ENCODE data around the gene GNB1L.

The GNB1L gene

GRCh38 chr22:19808873-19809478 is 45.7 kb downstream of the GNB1L start:
- TF ChIP-seq POLR2A (IDR thresholded peaks at IDR 0.05; ENCODE audit: low read depth, low read length) = no peak
- DNase-seq (ENCODE audit: insufficient read length, low spot score) = no peak
- no peak for FAIRE-seq

GRCh38 chr22:19807914-19808872 is 46.5 kb downstream of the GNB1L start:
- FAIRE-seq (no peak), DNase-seq (ENCODE audit: insufficient read length, low spot score) (no peak)
- no peak for TF ChIP-seq POLR2A (IDR thresholded peaks at IDR 0.05; ENCODE audit: low read depth, low read length)

DNA sequence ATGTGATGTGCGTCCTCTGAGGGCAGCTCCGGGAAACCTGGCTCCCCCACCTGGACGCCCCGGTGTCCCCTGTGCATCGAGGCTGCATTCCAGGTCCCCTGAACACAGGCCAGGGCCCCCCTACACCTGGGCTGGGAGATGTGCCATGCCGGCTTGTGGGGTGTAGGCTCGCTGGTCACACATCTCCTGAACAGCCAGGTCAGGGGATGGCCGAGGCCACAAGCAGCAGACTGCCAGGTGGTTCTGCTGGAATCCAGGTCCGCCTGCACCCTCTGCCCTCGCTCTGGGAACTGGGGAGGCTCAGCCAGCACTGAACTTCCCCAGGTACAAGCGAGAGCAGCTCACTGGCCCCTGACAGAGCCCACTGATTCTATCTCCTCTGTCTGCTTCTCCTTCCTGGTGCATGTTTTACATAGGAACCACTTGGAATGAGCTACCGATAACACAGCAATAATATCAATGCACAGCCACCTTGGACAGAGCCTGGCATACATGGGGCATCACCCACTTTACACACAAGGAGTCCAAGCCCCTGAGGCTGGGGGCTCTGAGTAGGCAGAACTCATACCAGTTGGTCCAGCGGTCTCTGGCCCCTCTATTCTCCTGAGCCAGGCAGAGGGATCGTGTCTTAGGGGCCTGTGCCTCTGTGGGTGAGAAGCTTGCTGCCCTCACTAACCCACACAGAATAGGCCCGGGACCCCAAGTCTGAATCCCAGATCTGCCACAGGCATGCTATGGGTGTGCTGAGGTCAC is 47.3 kb downstream of the GNB1L start:
- FAIRE-seq (no peak), DNase-seq (ENCODE audit: insufficient read length, low spot score) (no peak)
- no peak for TF ChIP-seq POLR2A (IDR thresholded peaks at IDR 0.05; ENCODE audit: low read depth, low read length)

DNA sequence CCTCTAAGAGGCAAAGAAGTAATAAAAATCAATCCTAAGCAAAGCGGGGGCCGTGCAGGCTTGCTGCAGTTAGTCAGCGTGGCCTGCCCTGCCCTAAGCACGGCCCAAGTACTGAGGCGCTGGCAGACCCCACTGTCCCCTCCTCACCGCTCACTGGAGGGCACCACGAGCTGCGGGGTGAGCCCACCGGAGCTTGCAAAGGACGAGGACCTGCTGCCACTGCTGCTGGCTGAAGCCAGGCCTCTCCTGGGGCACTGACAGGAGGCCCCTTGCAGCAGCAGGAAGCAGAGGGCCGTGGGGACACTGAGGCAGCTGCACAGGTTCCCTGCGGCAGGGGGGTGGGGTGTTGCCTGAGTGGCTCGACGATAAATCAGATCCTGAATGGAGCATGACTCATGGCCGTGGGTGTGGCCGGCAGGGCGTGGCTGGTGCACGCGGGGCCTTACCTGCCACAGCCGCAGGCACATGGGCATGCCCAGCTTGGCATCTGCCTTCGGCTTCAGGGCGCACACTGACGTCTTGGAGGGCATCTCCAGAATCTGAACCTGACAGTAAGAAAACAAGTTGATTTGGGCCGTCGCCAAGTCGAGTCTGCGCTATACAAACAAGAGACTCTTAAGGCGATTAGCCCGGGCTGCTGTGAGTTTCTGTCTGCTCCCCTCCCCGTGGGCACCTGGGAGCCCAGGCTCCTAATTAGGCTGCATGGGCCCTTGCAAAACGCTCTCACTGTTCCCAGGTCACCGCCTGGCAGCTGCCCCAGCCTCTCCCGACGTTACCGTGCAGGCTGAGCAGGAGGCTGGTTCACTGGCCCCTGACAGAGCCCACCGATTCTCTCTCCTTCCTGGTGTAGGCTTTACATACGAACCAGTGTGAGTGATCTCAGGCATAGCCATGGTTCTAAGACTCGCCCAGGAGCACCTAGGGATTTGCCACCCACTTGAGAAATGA is 48.2 kb downstream of the GNB1L start:
- DNase-seq (ENCODE audit: insufficient read length, low spot score) (peak; percentile 46), FAIRE-seq (no peak)
- no peak for TF ChIP-seq POLR2A (IDR thresholded peaks at IDR 0.05; ENCODE audit: low read depth, low read length)

GRCh38 chr22:19805821-19806212 is 48.9 kb downstream of the GNB1L start:
- DNase-seq (ENCODE audit: insufficient read length, low spot score) (peak; percentile 34), FAIRE-seq (no peak)
- no peak for TF ChIP-seq POLR2A (IDR thresholded peaks at IDR 0.05; ENCODE audit: low read depth, low read length)

GRCh38 chr22:19803736-19804267 is 50.9 kb downstream of the GNB1L start:
- no peak for TF ChIP-seq POLR2A (IDR thresholded peaks at IDR 0.05; ENCODE audit: low read depth, low read length)
- DNase-seq (ENCODE audit: insufficient read length, low spot score) = no peak
- no peak for FAIRE-seq

- no peak for TF ChIP-seq POLR2A (IDR thresholded peaks at IDR 0.05; ENCODE audit: low read depth, low read length)
- no peak for DNase-seq (ENCODE audit: insufficient read length, low spot score)
- no peak for FAIRE-seq
Observed at GRCh38 chr22:19802894-19803735, 51.6 kb downstream of the GNB1L start.

- DNase-seq (ENCODE audit: insufficient read length, low spot score) (no peak), FAIRE-seq (no peak)
- no peak for TF ChIP-seq POLR2A (IDR thresholded peaks at IDR 0.05; ENCODE audit: low read depth, low read length)
Observed at GRCh38 chr22:19802001-19802893, 52.4 kb downstream of the GNB1L start.

GRCh38 chr22:19801340-19802000 is 53.2 kb downstream of the GNB1L start:
- DNase-seq (ENCODE audit: insufficient read length, low spot score) (no peak), FAIRE-seq (no peak)
- no peak for TF ChIP-seq POLR2A (IDR thresholded peaks at IDR 0.05; ENCODE audit: low read depth, low read length)

DNA sequence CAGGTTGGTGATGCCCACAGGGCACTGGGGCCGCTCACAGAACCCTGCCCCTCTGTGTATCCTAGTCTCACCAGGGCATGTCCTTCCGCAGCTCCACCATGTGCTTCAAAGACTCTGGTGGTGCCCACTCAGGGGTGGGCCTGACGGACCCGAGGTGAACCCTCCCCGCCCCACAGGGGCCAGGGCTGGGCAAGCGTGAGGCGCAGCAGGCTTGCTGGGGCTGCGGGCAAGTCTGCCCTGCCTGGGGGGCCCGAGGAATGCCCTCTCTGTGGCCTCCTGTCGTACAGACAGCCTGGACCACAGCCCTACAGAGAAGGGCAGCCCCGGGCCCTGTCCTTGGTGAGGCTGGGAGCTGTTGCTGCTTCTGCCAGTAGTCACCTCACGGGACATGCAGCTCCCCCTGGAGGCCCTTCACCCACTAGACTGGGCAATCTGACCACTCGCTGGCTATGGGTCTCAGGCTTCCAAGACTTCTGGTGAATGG is 53.9 kb downstream of the GNB1L start:
- FAIRE-seq (no peak), DNase-seq (ENCODE audit: insufficient read length, low spot score) (peak; percentile 35)
- TF ChIP-seq POLR2A (IDR thresholded peaks at IDR 0.05; ENCODE audit: low read depth, low read length) = no peak

GRCh38 chr22:19800306-19800705 is 54.4 kb downstream of the GNB1L start:
- TF ChIP-seq POLR2A (IDR thresholded peaks at IDR 0.05; ENCODE audit: low read depth, low read length) = no peak
- FAIRE-seq (no peak), DNase-seq (ENCODE audit: insufficient read length, low spot score) (no peak)
